K562 (cell line): ENCODE measurements around the gene CCDC136. TPM values are rescaled to one million over a fixed set of nuclear protein-coding genes. Genes with fewer than 3 reads are reported as not detected.

Source experiments
- ATAC-seq: fragments of 200-7000 bp; cut with Tn5 transposase; 3 replicates; pipeline ENCODE4 v1.9.1; 2020; ENCODE audit warnings: moderate library complexity
- BruUV-seq: library from RNA; stranded (reverse); fragments of 400-500 nt; replicated peaks from 2 replicates; lab custom pipeline; 2021; lab: Mats Ljungman, UMichigan
- CTCF ChIA-PET: fragments of 300-600 bp; formaldehyde crosslinking; extraction: SDS; loops from one replicate; lab custom pipeline; 2021; ENCODE audit warnings: low intra/inter-chr PET ratio; lab: Yijun Ruan, JAX
- POLR2A ChIA-PET: fragments of 300-600, 350-650 bp; sonication (Branson Sonifier 250); formaldehyde crosslinking; extraction: SDS; loops from one replicate; lab custom pipeline; 2021; ENCODE audit warnings: antibody characterized with exemption, inconsistent platforms; lab: Yijun Ruan, JAX
- DNase-seq, 4 experiments: peaks; one replicate each; pipeline versions ENCODE4 v3.0.0 to v3.0.0-alpha.2; 2011 to 2018; ENCODE audit warnings: low spot score in 3 of 4, mixed read lengths in 3 of 4; ENCODE audit errors: extremely low read depth in 1 of 4
- FAIRE-seq: peaks from 2 replicates; lab custom pipeline; 2011; peaks lifted over from hg19 to GRCh38; lab: Jason Lieb, UNC
- H2AFZ ChIP-seq: 2 replicates; pipeline ENCODE4 v1.6.0; 2011; ENCODE audit warnings: low read depth, low read length, control low read depth, inconsistent platforms
- H3K27ac ChIP-seq: fragments of 200-600 bp; 3 replicates; pipeline ENCODE4 v1.8.0; 2011; ENCODE audit warnings: low read depth, mild to moderate bottlenecking, control low read depth, inconsistent platforms, low read length, moderate library complexity, mixed read lengths; ENCODE audit errors: extremely low read depth
- H3K27me3 ChIP-seq, 2 experiments: fragments of 300-600 bp in 1 of 2; 2 replicates in 1 of 2; 3 replicates in 1 of 2; pipeline versions ENCODE4 v1.6.0 to v1.8.0; 2011; ENCODE audit warnings: inconsistent platforms in 2 of 2, low read length in 2 of 2, mild to moderate bottlenecking in 1 of 2, mixed read lengths in 1 of 2, moderate library complexity in 1 of 2; ENCODE audit not compliant: control insufficient read depth in 2 of 2, insufficient read depth in 2 of 2
- H3K36me3 ChIP-seq: fragments of 300-600 bp; 3 replicates; pipeline ENCODE4 v1.8.0; 2011; ENCODE audit warnings: mild to moderate bottlenecking, low read length, inconsistent platforms; ENCODE audit not compliant: control insufficient read depth, insufficient read depth
- H3K4me1 ChIP-seq, 2 experiments: fragments of 200-600 bp in 1 of 2; replicated peaks in 1 of 2; 2 replicates in 1 of 2; 3 replicates in 1 of 2; pipeline versions ENCODE4 v1.5.1 to v1.8.0; 2011; ENCODE audit warnings: inconsistent platforms in 2 of 2, low read length in 2 of 2, mild to moderate bottlenecking in 1 of 2, mixed read lengths in 1 of 2, moderate library complexity in 1 of 2; ENCODE audit not compliant: control insufficient read depth in 2 of 2, insufficient read depth in 2 of 2
- H3K4me2 ChIP-seq: 2 replicates; pipeline ENCODE4 v1.6.1; 2011; ENCODE audit warnings: low read length, control low read depth, inconsistent platforms, mixed read lengths; ENCODE audit not compliant: insufficient read depth
- H3K4me3 ChIP-seq: fragments of 200-600 bp; sonication (generic), shearing (Covaris generic); 2 replicates; pipeline ENCODE4 v1.5.1; 2016; ENCODE audit warnings: control low read depth, inconsistent platforms
- H3K79me2 ChIP-seq: fragments of 200-600 bp; 3 replicates; pipeline ENCODE4 v1.8.0; 2011; ENCODE audit warnings: low read length, inconsistent platforms; ENCODE audit not compliant: control insufficient read depth, insufficient read depth
- H3K9ac ChIP-seq, 2 experiments: 2 replicates each; pipeline versions ENCODE4 v1.6.0 to v1.6.1; 2011; ENCODE audit warnings: low read depth in 2 of 2, low read length in 2 of 2, control low read depth in 1 of 2, inconsistent platforms in 1 of 2, mild to moderate bottlenecking in 1 of 2, mixed read lengths in 1 of 2; ENCODE audit not compliant: insufficient read depth in 1 of 2
- H3K9me1 ChIP-seq: one replicate; pipeline ENCODE4 v1.6.0; 2011; ENCODE audit warnings: inconsistent platforms, mild to moderate bottlenecking, low read length, moderate library complexity; ENCODE audit not compliant: control insufficient read depth, insufficient read depth
- H3K9me3 ChIP-seq: replicated peaks from 2 replicates; pipeline ENCODE4 v1.5.1; 2011; ENCODE audit warnings: low read depth, low read length, inconsistent platforms; ENCODE audit not compliant: control insufficient read depth, insufficient read depth
- H4K20me1 ChIP-seq: replicated peaks from 2 replicates; pipeline ENCODE4 v1.6.1; 2011; ENCODE audit warnings: low read length, inconsistent platforms, mixed read lengths; ENCODE audit not compliant: control insufficient read depth, insufficient read depth
- GTF2A2 ChIP-seq: IDR thresholded peaks from 2 replicates; pipeline ENCODE4 v1.6.1; 2016; ENCODE audit warnings: mild to moderate bottlenecking, missing genetic modification characterization, missing compliant biosample characterization
- POLR2G ChIP-seq: fragments of 200-400 bp; formaldehyde crosslinking; IDR thresholded peaks from 2 replicates; pipeline ENCODE4 v1.6.1; 2017; ENCODE audit warnings: low read depth, mild to moderate bottlenecking, antibody characterized with exemption, low read length, moderate library complexity
- RBFOX2 ChIP-seq: fragments of 200-400 bp; formaldehyde crosslinking; IDR thresholded peaks from 2 replicates; pipeline ENCODE4 v1.6.1; 2017; ENCODE audit warnings: low read depth, mild to moderate bottlenecking, low read length, moderate library complexity
- RBM14 ChIP-seq: fragments of 200-400 bp; formaldehyde crosslinking; IDR thresholded peaks from 2 replicates; pipeline ENCODE4 v1.6.1; 2018; ENCODE audit warnings: low read depth, mild to moderate bottlenecking, low read length, moderate library complexity, borderline replicate concordance; ENCODE audit not compliant: insufficient read depth
- WGBS: fragments of 100-300 bp; shearing (Covaris generic); methylation state at CpG from one replicate; pipeline ENCODE4 v1.1.6; 2016; ENCODE audit warnings: low coverage, mixed read lengths; ENCODE audit not compliant: insufficient coverage; ENCODE audit errors: missing lambda C conversion rate; 5-methylcytosine and 5-hydroxymethylcytosine counted together
- in situ Hi-C: fragments of 300-500 bp; cut with MboI; formaldehyde crosslinking; loops from 4 replicates; pipeline ENCODE4 v1.15.0; 2018; ENCODE audit warnings: inconsistent platforms, mixed read lengths
- intact Hi-C: fragments of 100-400 bp; cut with micrococcal nuclease; formaldehyde crosslinking; loops from 2 replicates; pipeline ENCODE4 v1.14.2; 2022
- polyA plus RNA-seq, 8 experiments: library from polyadenylated mRNA; depleted of rRNA in 4 of 8; stranded (reverse) in 5 of 8; unstranded in 3 of 8; fragments of >200 nt; fragmentation: Nextera tagmentation in 2 of 8; fragmentation: Illumina TruSeq in 1 of 8; extraction: Ambion mirVana in 2 of 8; extraction: Trizol in 1 of 8; gene quantifications; 2 replicates each; pipeline versions ENCODE4 v1.2.1 to v1.2.3, GENCODE V29; 2011 to 2014; ENCODE audit warnings: inconsistent platforms in 1 of 8, missing spikeins in 1 of 8
- total RNA-seq, 7 experiments: library from RNA; depleted of rRNA in 6 of 7; stranded (reverse); fragments of >200 nt in 6 of 7; fragmentation: Illumina TruSeq in 2 of 7; extraction: Trizol in 2 of 7; gene quantifications; 2 replicates each; pipeline versions ENCODE4 v1.2.1 to v1.2.3, GENCODE V29; 2011 to 2021; ENCODE audit warnings: low replicate concordance in 1 of 7

Gene CCDC136
- total and polyA plus RNA-seq, 9 of the 15 experiments (the other 6 are each of a cell fraction or from before 2014, with no cell fraction given): 2.4 to 40.8 (median 26.5) TPM

- no TSS peak for BruUV-seq
- H3K36me3 ChIP-seq: peaks cover 100% of the 10 kb centered on the region; the same call in 2 of the 3 replicates
- POLR2A ChIA-PET: interaction anchor here (0.6 to 1.5 kb wide), 5 partner anchors 21 to 144 kb away, joined by 3 to 6 read pairs (median 3); no protein-coding TSS in a partner anchor
- no peak overlapping the region; a peak in 1 of 4 replicates for H3K9ac ChIP-seq
- no peak overlapping the region for H2AFZ ChIP-seq
- no peak for FAIRE-seq
- no peaks in the 10 kb centered on the region for H3K27me3 ChIP-seq
- peaks cover 21% of the 10 kb centered on the region; the same call in 1 of the 2 replicates for H4K20me1 ChIP-seq
- H3K9me1 ChIP-seq: peaks cover 6% of the 10 kb centered on the region
- no peaks in the 10 kb centered on the region for H3K9me3 ChIP-seq
- DNase-seq: no peak
- H3K4me1 ChIP-seq: peaks cover 0 to 60% of the 10 kb centered on the region in 2 experiments; a peak in 2 of 5 replicates
- H3K4me2 ChIP-seq: no peak overlapping the region
- H3K27ac ChIP-seq: no peak overlapping the region
- 88% methylated on average over 13 of the region's 13 CpGs for WGBS
- intact Hi-C loops: no loop called here
- CTCF ChIA-PET: interaction anchor here (0.6 kb wide), 1 partner anchor 238 kb away, joined by 5 read pairs; no protein-coding TSS in a partner anchor
- in situ Hi-C loops: no loop called here
- ATAC-seq: no peak
- no peak overlapping the region for H3K4me3 ChIP-seq
- peaks cover 2% of the 10 kb centered on the region; the same call in 1 of the 3 replicates for H3K79me2 ChIP-seq
- TF ChIP-seq RBFOX2 (0 out of 2 replicates have a peak, but pooled peaks have one; percentile 43), GTF2A2 (tag) (no peak), RBM14 (0 out of 2 replicates have a peak, but pooled peaks have one; percentile 41), POLR2G (peak; percentile 66)
- TF ChIP-seq, all 486 proteins: peak for 3
Measured at GRCh38 chr7:128839751-128840177, 48.0 kb downstream of the CCDC136 start.
